Vagina (tissue), 2 donors: Measurements from ENCODE around the gene RAB11FIP4.

Experiments used
- CTCF ChIP-seq, 3 experiments: fragments of 450-650 bp in 2 of 3; fragments of 200-600 bp in 1 of 3; sonication (generic) in 1 of 3; IDR thresholded peaks; one replicate each; pipeline ENCODE4 v1.5.1; 2017 to 2019; ENCODE audit warnings: antibody characterized with exemption in 3 of 3, mild to moderate bottlenecking in 2 of 3, moderate library complexity in 2 of 3
- POLR2A ChIP-seq, 2 donors: fragments of 450-650 bp; IDR thresholded peaks; one replicate each; pipeline ENCODE4 v1.6.1; 2017; ENCODE audit warnings: antibody characterized with exemption in 2 of 2, mild to moderate bottlenecking in 2 of 2, moderate library complexity in 2 of 2
- POLR2AphosphoS5 ChIP-seq, 2 donors: sonication (generic); formaldehyde crosslinking; IDR thresholded peaks; one replicate each; pipeline ENCODE4 v1.9.0; 2017; ENCODE audit warnings: antibody characterized with exemption in 2 of 2, mild to moderate bottlenecking in 2 of 2, low read depth in 1 of 2; ENCODE audit not compliant: insufficient read depth in 1 of 2

GRCh38 chr17:31566247-31566991 lies 174.9 kb downstream of the RAB11FIP4 start:
- TF ChIP-seq POLR2A (IDR thresholded peaks at IDR 0.05) (no peak), CTCF (IDR thresholded peaks at IDR 0.05) (no peak), POLR2AphosphoS5 (IDR thresholded peaks at IDR 0.05; ENCODE audit: insufficient read depth in 1 of 2, low read depth in 1 of 2) (no peak)
